ENCODE results near the gene SPINK2.

The SPINK2 gene, protein sequence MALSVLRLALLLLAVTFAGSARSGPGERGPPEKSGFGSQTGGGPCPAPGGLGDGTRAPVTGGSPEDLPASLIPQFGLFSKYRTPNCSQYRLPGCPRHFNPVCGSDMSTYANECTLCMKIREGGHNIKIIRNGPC

DNA sequence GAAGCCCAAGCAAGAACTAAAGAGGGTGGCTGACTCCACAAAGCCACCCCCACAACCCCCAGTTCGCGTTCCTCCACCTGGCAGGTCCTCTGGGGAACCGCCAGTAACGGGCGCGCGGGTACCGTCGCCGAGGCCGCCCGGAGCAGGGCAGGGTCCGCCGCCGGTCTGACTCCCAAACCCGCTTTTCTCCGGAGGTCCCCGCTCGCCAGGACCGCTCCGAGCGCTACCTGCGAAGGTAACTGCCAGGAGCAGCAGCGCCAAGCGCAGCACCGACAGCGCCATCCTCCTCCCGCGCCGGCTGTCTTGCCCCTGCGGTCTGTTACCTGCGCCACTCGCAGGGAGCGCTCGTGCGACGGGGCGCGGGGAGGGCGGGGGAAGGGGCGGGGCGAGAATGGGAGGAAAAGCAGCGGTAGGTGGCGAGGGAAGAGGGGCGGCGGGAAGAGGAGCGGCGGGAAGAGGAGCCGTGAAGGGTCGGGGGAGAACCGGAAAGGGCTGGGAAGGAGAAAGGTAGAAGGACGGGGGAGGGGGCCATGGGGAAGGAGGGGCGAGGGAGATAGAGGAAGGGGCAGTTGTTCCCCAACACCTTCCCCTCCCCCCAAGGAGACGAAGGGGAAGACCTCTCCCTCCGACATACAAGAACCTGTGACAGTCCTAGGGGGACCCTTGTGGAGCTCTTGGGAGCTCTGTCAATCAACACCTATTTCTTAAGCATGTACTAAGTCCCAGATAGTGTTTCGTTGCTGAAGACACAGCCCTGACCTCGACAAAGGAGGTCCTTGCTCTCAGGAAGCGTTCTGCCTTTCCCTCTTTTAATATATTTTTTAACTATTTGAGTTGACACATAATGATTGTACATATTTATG is at the start of gene SPINK2:
TSS of gene SPINK2 (minus strand) at position 321 of the 863 bp plus-strand sequence. CDS start at position 282, 39 bp downstream.
- peak; percentile 75 for DNase-seq

DNA sequence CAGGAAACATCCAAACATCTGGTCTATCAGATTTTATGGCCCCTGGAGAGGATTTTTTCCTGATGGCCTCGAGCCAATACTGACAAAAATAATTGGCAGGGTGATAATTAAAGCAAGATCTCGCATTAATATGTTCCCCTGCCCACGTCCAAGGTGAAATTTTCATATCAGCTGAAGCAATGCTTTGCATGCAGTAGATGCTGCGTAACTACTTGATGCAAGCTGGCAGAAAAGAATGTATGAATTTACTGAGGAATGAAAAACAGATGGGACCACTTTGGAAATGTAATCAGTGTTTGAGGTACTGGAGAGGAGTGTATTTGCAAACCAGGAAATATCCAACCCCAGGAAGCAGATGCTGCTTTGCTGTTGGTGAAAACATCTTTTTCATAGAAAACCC is 49.4 kb upstream of the SPINK2 start:
- peak; percentile 41 for DNase-seq

DNA sequence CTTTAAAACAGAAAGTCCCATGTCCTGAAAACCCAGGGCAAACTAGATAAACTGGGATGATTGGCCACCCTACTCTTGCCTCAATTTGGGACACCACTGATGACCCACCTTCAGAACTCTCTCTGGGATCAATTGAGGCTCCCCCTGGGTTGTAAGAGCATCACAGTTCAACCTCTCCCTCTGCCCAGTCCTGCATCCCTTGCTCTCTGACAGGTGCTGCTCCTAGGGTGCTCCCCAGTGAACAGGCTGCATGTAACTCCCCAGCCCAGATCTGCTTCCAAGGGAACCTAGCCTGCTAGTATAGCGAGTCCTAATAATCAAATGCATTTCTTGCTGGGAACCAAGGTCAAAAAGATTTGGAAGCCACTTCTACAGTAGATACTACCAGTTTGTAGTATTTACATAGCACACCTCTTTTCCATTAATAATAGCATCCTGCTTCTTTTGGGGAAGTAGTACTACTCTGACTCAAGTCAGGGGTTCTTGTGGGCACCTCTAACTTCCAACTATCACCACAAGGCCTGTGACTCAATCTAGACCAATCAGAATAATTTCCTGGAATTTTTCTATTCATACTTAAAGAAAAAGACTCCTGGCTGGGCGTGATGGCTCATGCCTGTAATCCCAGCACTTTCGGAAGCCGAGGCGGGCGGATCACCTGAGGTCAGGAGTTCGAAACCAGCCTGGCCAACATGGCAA is 42.1 kb upstream of the SPINK2 start:
- DNase-seq: no peak

DNA sequence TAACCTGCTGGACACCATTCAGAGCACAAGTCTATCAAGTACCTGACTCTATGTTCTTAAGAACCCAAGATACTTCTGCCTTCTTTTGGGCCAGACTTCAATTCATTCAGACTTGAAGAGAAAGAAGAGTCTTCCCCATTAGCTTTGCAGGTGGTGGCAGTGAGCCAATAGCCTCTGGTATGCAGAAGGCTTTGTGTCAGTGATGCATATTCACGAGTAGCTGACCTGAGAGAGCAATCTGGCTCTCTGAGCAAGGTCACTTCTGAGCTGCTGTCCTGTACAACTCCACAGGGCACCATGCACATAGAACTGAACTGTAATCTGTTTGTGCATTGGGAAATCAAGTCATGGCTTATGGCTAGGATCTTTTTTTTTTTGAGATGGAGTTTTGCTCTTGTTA is 39.9 kb upstream of the SPINK2 start:
- no peak for DNase-seq

DNA sequence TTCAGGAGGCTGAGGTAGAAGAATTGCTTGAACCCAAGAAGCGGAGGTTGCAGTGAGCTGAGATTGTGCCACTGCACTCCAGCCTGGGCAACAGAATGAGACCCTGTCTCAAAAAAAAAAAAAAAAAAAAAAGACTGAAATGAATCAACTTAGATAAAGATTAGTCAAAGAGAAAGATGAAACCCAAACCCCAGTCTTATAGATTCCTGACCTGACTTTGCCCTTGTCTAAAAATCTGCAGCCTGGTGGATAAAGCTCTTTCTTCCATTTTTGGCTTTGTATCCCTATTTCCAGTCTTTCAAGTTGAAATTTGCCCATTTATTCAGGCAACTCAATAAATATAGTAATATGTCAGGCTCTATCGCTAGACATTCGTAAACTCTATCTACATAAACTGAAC is 39.3 kb upstream of the SPINK2 start:
- DNase-seq: no peak

DNA sequence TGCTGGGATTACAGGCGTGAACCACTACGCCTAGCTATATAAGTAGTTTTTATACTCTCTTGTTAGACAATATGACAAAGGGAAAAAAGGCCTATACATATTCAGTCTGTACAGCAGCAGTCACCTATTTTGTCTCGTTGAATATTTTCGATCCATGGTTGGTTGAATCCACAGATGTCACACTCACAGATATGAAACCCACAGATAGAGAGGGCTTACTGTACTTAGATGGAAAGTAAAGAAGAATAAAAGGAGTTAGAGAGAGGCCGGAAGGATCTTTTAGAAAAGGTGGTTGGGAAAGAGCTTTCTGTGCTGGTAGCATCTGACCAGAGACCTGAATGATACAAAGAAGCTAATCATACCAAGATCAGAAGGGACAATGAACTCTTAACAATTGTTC is 38.3 kb upstream of the SPINK2 start:
- DNase-seq: no peak

DNA sequence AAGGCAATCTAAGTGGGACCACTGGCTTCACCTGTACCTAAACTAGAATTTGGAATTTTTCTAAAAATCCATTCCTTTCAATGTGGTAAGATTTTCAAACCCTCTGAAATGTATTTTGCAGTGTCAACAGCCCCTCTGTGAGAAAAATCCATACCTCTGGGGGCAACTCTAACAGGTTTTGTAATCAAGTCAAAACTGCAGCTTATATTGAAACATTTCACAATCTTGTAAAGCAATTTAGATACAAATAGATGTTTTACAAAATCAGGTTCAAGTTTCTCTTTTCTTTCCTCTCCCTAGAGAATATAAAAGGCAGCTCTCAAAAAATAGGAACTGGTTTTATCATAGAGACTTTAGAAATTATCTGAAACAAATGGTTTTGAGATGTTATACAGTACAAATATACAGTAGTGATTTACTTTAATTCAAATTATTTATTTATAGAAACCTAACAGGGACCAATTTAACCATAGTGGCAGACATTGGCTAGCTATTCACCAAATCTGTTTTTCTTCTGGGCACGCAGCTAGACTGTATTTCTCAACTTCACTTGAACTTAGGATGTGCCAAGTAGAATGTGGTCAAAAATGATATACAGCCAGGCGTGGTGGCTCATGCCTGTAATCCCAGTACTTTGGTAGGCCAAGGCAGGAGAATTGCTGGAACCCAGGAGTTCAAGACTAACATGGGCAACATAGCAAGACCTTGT is 36.3 kb upstream of the SPINK2 start:
- no peak for DNase-seq

DNA sequence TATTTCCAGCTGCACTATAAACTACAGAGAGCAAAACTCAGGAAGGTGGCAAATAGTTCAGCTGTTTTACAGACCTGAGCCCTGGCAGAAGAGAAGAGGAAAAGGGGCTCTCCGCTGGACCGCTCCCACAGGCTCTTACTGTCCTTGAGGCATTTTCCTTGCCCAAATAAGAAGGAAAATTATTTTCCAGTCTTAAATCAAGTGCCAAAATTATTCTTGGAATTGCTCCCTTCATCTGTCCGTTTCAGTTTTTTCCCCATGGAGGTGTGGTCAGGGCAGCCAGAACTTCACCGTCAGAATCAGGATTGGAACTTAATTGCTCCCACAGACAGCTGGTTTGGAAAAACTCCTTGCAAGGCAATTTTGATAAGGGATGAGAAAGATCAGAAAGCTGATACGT is 35.2 kb upstream of the SPINK2 start:
- no peak for DNase-seq

DNA sequence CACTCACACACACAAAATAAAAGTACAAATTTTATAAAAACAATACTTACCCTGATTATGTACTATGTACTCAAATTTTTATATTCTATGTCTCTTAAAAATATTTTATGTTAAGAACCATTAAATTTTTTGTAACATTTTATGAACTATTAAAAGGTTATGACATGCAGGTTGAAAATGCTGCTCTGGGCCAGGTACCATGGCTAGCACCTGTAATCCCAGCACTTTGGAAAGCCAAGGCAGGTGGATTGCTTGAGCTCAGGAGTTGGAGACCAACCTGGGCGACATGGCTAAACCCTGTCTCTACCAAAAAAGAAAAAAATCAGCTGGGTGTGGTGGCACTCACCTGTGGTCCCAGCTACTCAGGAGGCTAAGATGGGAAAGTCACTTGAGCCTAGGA is 29.4 kb upstream of the SPINK2 start:
- DNase-seq: no peak

DNA sequence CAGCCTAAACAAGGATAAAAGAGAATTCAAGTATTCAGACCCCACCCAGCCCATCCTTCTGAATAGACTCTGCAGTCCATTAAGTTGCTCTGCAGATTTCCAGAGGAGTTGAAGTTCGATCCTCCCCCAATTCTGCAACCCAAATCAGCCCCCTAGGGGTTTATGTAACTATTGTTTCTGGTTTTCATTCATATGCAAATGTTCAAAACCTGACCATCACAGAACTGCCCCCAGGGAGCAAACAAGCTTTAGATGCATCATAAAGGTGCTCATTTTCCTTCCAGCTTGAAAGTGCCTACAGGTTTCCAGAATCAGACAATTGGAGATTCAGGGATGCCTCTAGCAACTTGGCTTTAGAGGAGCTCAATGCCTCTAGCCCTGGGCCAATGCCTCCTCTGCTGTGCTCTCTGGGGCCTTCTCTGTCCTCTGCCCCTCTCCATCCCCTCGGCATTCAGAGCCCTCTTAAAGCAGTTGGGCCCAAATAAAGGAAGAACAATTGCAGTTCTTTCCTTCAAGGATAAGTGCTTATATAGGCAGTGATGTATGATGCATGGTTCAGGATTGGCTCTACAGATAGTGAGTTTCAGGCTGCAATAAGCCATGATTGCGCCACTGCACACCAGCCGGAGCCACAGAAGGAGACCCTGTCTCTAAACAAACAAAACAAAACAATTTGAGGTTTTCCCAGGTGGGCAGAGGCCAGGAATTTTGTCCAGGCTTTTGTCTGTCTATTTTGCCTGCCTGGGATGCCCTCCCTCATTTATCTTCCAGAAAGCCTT is 23.5 kb upstream of the SPINK2 start:
- DNase-seq: no peak

DNA sequence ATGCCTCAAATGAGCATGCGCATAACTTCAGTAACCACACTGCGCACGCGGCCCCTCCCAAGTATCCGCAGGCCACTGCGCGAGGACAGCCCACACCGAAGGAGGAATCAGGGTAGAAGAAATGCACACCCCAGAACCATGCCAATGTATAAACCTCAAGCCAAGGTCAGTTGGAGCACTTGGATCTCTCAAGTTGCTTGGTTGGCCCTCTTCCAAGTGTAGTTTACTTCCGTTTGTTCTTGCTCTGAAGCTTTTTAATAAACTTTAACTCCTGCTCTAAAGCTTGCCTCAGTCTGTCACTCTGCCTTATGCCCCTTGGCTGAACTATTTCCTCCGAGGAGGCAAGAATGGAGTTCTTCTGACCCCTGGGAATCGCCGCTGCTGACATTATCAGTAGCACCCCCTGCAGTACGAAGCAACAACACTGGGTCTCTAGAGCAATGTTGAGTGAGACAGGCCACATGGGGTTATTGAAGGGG is 22.0 kb upstream of the SPINK2 start:
- no peak for DNase-seq

DNA sequence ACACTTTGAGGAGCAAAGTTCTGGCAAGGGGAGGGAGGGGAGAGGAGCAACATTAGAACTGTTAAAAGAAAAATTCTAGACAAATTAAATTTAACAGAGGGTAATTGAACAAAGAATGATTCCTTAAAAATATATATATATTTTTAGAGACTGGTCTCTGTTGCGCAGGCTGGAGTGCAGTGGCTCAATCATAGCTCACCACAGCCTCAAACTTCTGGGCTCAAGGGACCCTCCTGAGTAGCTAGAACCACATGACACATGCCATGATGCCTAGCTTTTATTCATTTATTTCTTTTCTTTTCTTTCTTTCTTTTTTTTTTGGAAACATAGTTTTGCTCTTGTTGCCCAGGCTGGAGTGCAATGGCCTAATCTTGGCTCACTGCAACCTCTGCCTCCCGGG is 19.1 kb upstream of the SPINK2 start:
- DNase-seq: no peak

DNA sequence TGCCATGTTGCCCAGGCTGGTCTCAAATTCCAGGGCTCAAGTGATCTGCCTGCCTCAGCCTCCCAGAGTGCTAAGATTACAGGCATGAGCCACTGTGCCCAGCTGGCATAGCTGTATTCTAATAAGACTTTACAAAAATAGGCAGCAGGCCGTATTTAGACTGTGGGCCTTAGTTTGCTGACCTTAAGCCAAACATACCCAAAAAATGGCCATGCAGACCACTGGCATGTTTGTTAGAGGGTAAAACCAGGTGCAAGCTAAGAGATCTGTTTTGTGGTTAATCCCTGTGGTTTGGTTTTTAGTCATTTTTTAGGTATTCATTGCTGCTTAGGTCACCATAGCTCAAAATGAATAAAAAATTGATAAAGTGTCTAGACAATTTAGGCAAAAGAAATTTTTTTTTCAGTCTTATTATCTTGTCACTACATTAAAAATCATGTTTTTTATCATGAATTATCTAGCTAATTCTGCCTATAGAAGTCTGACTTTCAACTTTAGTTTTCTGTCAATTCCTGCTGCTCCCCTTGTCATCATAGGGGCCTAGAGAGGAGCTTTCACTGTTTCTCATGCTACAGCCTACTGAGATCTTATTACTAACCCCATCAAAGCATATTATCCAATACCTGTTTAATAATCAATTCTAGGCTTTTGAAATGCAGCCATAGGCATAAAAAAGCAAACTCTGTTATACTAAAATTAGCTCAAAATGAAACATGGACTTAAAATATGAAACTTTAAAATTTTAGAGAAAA is 7.5 kb upstream of the SPINK2 start:
- no peak for DNase-seq

DNA sequence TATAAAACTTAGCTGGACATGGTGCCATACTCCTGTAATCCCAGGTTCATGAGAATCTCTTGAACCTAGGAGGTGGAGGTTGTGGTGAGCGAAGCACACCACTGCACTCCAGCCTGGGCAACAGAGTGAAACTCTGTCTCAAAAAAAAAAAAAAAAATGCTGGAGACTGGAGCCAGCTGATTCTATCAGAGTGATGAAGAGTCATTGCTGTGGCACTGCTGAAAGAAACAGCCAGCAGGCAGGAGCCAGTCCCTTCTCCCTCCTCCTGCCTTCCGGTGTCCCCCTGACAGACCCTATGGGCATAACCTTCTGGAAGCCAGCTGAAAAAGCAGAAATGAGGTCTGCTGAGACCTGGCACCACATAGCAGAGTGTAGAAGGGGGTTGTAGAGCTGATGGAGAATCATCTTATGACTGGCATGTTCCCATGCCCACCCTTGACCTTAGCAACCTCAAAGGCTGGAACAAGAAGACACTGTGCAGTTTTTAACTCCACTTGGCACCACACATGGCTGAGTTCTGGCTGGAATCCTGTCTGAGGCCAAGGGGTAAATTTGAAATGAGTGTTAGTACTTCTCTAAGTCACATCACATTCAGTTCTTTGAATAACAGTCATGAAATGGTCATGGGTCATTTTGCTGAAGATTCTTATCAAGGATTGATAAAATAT is 2.6 kb upstream of the SPINK2 start:
- no peak for DNase-seq

DNA sequence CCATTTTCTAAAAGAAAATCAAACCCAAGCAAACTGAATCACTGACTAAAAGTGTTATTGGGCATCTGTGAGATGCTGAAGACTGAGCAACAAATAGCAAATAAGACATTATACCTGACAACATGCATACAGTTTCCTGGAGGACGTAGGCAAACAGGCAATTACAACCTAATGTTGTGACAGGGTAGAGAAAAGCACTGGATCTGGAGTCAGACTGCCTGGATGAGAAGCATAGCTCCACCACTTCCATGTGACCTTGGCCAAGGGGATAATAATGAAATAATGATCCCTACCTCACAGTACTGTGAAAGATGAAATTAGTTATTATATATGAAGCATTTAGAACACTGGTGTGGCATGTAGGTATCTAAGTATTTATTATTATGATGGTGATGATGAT is 2.7 kb downstream of the SPINK2 start:
- DNase-seq: no peak

DNA sequence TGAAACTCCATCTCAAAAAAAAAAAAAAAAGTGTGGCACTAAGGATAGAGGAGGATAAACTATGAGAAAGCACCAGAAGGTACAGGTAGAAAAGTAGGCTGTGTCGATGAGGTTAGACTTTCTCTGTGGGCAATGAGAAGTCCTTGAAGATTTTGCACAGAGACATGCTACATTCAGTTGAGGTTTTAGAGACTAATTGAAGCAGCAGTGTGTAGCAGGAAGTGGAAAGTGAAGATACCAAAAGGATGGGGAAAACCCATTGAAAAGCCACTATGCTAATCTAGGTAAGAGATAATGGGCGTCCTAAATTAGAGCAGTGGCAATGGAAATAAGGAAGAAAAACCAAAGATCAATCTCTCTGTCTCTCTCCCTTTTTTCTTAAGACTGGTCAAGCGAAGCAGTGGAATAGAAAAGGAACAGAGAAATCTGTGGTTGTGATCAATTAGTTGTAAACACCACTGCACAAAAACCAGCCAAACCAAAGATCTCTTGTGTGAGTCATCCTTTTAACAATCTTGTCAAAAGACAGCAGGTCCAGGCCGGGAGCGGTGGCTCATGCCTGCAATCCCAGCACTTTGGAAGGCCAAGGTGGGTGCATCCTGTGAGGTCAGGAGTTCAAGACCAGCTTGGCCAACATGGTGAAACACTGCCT is 3.5 kb downstream of the SPINK2 start:
- no peak for DNase-seq

DNA sequence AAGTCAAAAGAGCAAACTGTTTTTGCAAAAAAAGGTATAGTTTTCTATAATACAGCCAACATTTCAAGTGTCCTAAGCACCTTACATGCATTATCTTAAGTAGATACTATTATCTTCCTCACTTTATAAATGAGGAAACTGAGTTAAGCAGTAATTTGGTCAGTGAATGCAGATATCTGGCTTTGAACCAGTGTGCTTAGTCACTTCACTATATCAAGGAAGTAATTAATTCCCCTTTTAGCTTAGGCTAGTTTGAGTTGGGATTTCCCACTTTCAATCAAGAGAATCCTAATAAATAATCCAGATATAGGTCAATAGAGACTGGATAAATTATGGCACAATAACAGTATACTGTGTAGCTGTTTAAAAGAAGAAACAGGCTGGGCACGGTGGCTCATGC is 14.8 kb downstream of the SPINK2 start:
- no peak for DNase-seq

DNA sequence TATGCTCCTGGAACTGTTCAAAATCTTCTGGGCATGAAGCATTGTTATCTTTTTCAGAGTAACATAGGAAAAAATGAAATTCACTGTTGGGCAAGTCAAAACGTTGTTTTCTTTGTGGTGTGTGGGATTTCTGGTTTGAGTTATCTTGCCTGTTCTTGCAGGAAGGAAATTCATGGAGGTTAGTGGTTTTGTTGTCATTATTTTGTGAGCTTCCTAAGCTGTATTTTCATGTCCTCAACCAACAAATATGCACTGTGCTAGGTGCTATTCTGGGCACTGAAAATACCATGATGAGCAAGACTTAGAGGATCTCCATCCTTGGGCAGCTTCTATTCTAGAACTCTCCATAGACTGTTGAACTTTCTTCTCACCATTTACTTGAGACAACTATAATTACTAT is 16.9 kb downstream of the SPINK2 start:
- DNase-seq: no peak

DNA sequence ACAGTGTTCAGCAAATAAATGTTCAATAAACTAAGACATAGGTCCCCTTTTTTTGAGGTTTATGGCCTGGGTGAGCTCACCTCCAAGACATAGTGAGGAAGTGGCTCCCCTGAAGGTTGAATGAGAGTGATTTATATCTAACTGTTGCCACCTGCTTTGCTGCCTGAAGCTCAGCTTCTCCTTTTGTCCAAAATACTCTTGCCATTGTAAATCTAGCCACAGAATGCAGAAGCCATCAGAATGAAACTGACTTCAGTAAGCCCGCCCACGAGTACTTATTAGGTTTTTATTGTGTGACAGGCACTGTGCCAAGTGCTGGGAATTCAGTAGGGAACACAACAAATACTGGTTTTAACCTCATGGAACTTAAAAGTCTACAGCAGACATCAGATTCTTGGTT is 18.0 kb downstream of the SPINK2 start:
- no peak for DNase-seq

All from NCI-H2171 (cell line).